Subcutaneous abdominal adipose tissue (tissue), 5 donors: ENCODE data around the gene OTUD5.
"Not testable (repeated sequence)": the region's sequence is repeated elsewhere in the genome, so short reads cannot be mapped to it uniquely, and the experiment has no call there.

ENCODE experiments used
- H3K27ac ChIP-seq: one replicate; pipeline ENCODE4 v1.7.0; 2013; ENCODE audit warnings: low read depth, mild to moderate bottlenecking, inconsistent platforms, low read length, moderate library complexity
- H3K27me3 ChIP-seq, 5 donors: one replicate each; pipeline ENCODE4 v1.7.0; 2013; ENCODE audit warnings: low read length in 5 of 5, inconsistent platforms in 1 of 5; ENCODE audit not compliant: control insufficient read depth in 5 of 5, insufficient read depth in 4 of 5
- H3K36me3 ChIP-seq, 5 donors: one replicate each; pipeline ENCODE4 v1.7.0; 2013; ENCODE audit warnings: low read length in 5 of 5; ENCODE audit not compliant: control insufficient read depth in 5 of 5, insufficient read depth in 5 of 5
- H3K4me1 ChIP-seq, 5 donors: one replicate each; pipeline ENCODE4 v1.7.0; 2013; ENCODE audit warnings: low read length in 5 of 5, mild to moderate bottlenecking in 3 of 5, moderate library complexity in 1 of 5; ENCODE audit not compliant: control insufficient read depth in 5 of 5, insufficient read depth in 5 of 5
- H3K4me3 ChIP-seq, 5 donors: one replicate each; pipeline ENCODE4 v1.7.0; 2013; ENCODE audit warnings: low read length in 5 of 5, low read depth in 1 of 5
- H3K9ac ChIP-seq, 5 donors: one replicate each; pipeline ENCODE4 v1.7.0; 2013; ENCODE audit warnings: low read length in 5 of 5, mild to moderate bottlenecking in 4 of 5, moderate library complexity in 3 of 5
- H3K9me3 ChIP-seq, 5 donors: one replicate each; pipeline ENCODE4 v1.7.0; 2013; ENCODE audit warnings: low read length in 5 of 5; ENCODE audit not compliant: control insufficient read depth in 5 of 5
- donor health status: healthy.
- donor health status: healthy.
- donor health status: healthy.
- donor health status: healthy.
- donor health status: healthy.

The OTUD5 gene

GRCh38 chrX:48894891-48895290, 62.5 kb downstream of the OTUD5 start:
- peaks cover 0 to 19% (median 3%) of the 10 kb centered on the region in 5 donors for H3K36me3 ChIP-seq
- H3K9ac ChIP-seq = no peak overlapping the region
- no peak overlapping the region for H3K4me3 ChIP-seq
- H3K9me3 ChIP-seq = peaks cover 0 to 10% (median 7%) of the 10 kb centered on the region in 5 donors
- H3K27me3 ChIP-seq = peaks cover 0 to 6% (median 3%) of the 10 kb centered on the region in 5 donors
- H3K4me1 ChIP-seq = peaks cover 2 to 29% (median 24%) of the 10 kb centered on the region in 5 donors
- H3K27ac ChIP-seq = no peak overlapping the region

- H3K9ac ChIP-seq = no peak overlapping the region
- H3K9me3 ChIP-seq = peaks cover 0 to 10% (median 7%) of the 10 kb centered on the region in 5 donors
- no peak overlapping the region for H3K4me3 ChIP-seq
- peaks cover 2 to 29% (median 22%) of the 10 kb centered on the region in 5 donors for H3K4me1 ChIP-seq
- no peak overlapping the region for H3K27ac ChIP-seq
- peaks cover 0 to 17% (median 3%) of the 10 kb centered on the region in 5 donors for H3K36me3 ChIP-seq
- peaks cover 0 to 6% (median 3%) of the 10 kb centered on the region in 5 donors for H3K27me3 ChIP-seq
Observed at GRCh38 chrX:48893556-48894348, 63.7 kb downstream of the OTUD5 start.

GRCh38 chrX:48892896-48893295, 64.5 kb downstream of the OTUD5 start:
- no peak overlapping the region for H3K4me3 ChIP-seq

GRCh38 chrX:48891402-48892288, 65.8 kb downstream of the OTUD5 start:
- Histone ChIP-seq H3K9ac (peak overlapping the region in 2 of 5 donors; percentile 14 to 20), H3K4me1 (peaks cover 2 to 18% (median 14%) of the 10 kb centered on the region in 5 donors), H3K27ac (no peak overlapping the region), H3K27me3 (peaks cover 0 to 6% (median 3%) of the 10 kb centered on the region in 5 donors), H3K36me3 (peaks cover 0 to 17% (median 3%) of the 10 kb centered on the region in 5 donors), H3K9me3 (no peaks in the 10 kb centered on the region), H3K4me3 (peak overlapping the region in 4 of 5 donors; percentile 51 to 61 (median 57))

More at GRCh38 chrX:48892896-48893295, 64.5 kb downstream of the OTUD5 start:
- H3K4me1 ChIP-seq = peaks cover 2 to 22% (median 16%) of the 10 kb centered on the region in 5 donors
- H3K27me3 ChIP-seq = peaks cover 0 to 6% (median 3%) of the 10 kb centered on the region in 5 donors
- peaks cover 0 to 7% (median 6%) of the 10 kb centered on the region in 5 donors for H3K9me3 ChIP-seq
- no peak overlapping the region for H3K27ac ChIP-seq
- peaks cover 0 to 17% (median 3%) of the 10 kb centered on the region in 5 donors for H3K36me3 ChIP-seq
- no peak overlapping the region for H3K9ac ChIP-seq

GRCh38 chrX:48890934-48891401, 66.4 kb downstream of the OTUD5 start:
- H3K36me3 ChIP-seq = peaks cover 0 to 17% (median 3%) of the 10 kb centered on the region in 5 donors
- no peaks in the 10 kb centered on the region for H3K9me3 ChIP-seq
- peaks cover 0 to 13% (median 9%) of the 10 kb centered on the region in 5 donors for H3K4me1 ChIP-seq
- H3K9ac ChIP-seq = peak overlapping the region in 3 of 5 donors; percentile 17 to 61 (median 20)
- H3K27ac ChIP-seq = no peak overlapping the region
- H3K4me3 ChIP-seq = peak overlapping the region; percentile 45 to 61 (median 56)
- peaks cover 0 to 6% (median 3%) of the 10 kb centered on the region in 5 donors for H3K27me3 ChIP-seq

GRCh38 chrX:48890296-48890925, 67.0 kb downstream of the OTUD5 start:
- H3K9ac ChIP-seq = peak overlapping the region in 3 of 5 donors; percentile 19 to 61 (median 20)
- no peak overlapping the region for H3K27ac ChIP-seq
- H3K4me1 ChIP-seq = peaks cover 0 to 13% (median 9%) of the 10 kb centered on the region in 5 donors
- H3K36me3 ChIP-seq = peaks cover 0 to 17% (median 3%) of the 10 kb centered on the region in 5 donors
- H3K4me3 ChIP-seq = peak overlapping the region; percentile 34 to 61 (median 56)
- peaks cover 0 to 6% (median 3%) of the 10 kb centered on the region in 5 donors for H3K27me3 ChIP-seq
- H3K9me3 ChIP-seq = no peaks in the 10 kb centered on the region

- not testable (repeated sequence) for H3K27me3 ChIP-seq, H3K9me3 ChIP-seq, H3K27ac ChIP-seq, H3K4me1 ChIP-seq, H3K9ac ChIP-seq, H3K36me3 ChIP-seq, H3K4me3 ChIP-seq
Observed at GRCh38 chrX:48886586-48886985, 70.8 kb downstream of the OTUD5 start.

GRCh38 chrX:48883729-48884128, 73.7 kb downstream of the OTUD5 start:
- Histone ChIP-seq H3K9me3 (no peaks in the 10 kb centered on the region), H3K36me3 (no peaks in the 10 kb centered on the region), H3K4me1 (no peaks in the 10 kb centered on the region), H3K9ac (no peak overlapping the region), H3K4me3 (no peak overlapping the region), H3K27ac (no peak overlapping the region), H3K27me3 (peaks cover 0 to 7% (median 0%) of the 10 kb centered on the region in 5 donors)

- not testable (repeated sequence) for H3K27ac ChIP-seq, H3K9me3 ChIP-seq, H3K27me3 ChIP-seq, H3K36me3 ChIP-seq, H3K4me1 ChIP-seq, H3K9ac ChIP-seq, H3K4me3 ChIP-seq
Observed at GRCh38 chrX:48876944-48877343, 80.5 kb downstream of the OTUD5 start.
